Natural killer cell (primary cell): Measurements from ENCODE around the gene CTIF. TPM values are rescaled to one million over a fixed set of nuclear protein-coding genes. Genes with fewer than 3 reads are reported as not detected.

Source experiments
- ATAC-seq, 3 donors: fragments of 150-1000 bp in 2 of 3; fragments of 200-7000 bp in 1 of 3; cut with Tn5 transposase; 1 replicate in 1 of 3; 2 replicates in 2 of 3; pipeline ENCODE4 v1.10.0; 2021; ENCODE audit warnings: mild to moderate bottlenecking in 2 of 3, moderate library complexity in 2 of 3
- DNase-seq, 2 donors: peaks; one replicate each; pipeline versions ENCODE4 v3.0.0 to v3.0.0-alpha.2; 2013 to 2021; ENCODE audit warnings: mixed read lengths in 1 of 2
- H3K27ac ChIP-seq: one replicate; pipeline ENCODE4 v1.5.1; 2013; ENCODE audit warnings: mild to moderate bottlenecking, low read length
- H3K27me3 ChIP-seq: one replicate; pipeline ENCODE4 v1.6.1; 2013; ENCODE audit warnings: low read length; ENCODE audit not compliant: control insufficient read depth, insufficient read depth
- H3K36me3 ChIP-seq: one replicate; pipeline ENCODE4 v1.6.1; 2013; ENCODE audit warnings: low read length; ENCODE audit not compliant: control insufficient read depth, insufficient read depth
- H3K4me1 ChIP-seq: one replicate; pipeline ENCODE4 v1.6.1; 2013; ENCODE audit warnings: low read length; ENCODE audit not compliant: control insufficient read depth, insufficient read depth
- H3K4me3 ChIP-seq: one replicate; pipeline ENCODE4 v1.5.1; 2013; ENCODE audit warnings: low read length
- H3K9me3 ChIP-seq: one replicate; pipeline ENCODE4 v1.6.1; 2013; ENCODE audit warnings: low read length; ENCODE audit not compliant: control insufficient read depth, insufficient read depth
- H3K27ac Mint-ChIP-seq, 2 donors: one replicate each; pipeline ENCODE4 v1.8.0; 2022; ENCODE audit warnings: mild to moderate bottlenecking in 2 of 2, mixed read lengths in 2 of 2, moderate library complexity in 1 of 2
- H3K27me3 Mint-ChIP-seq, 2 donors: one replicate each; pipeline ENCODE4 v1.8.0; 2022; ENCODE audit warnings: low read depth in 2 of 2, mixed read lengths in 2 of 2
- H3K36me3 Mint-ChIP-seq: one replicate; pipeline ENCODE4 v1.8.0; 2022; ENCODE audit warnings: mixed read lengths
- H3K4me1 Mint-ChIP-seq, 2 donors: one replicate each; pipeline ENCODE4 v1.8.0; 2022; ENCODE audit warnings: mixed read lengths in 2 of 2
- H3K4me3 Mint-ChIP-seq: one replicate; pipeline ENCODE4 v1.8.0; 2022; ENCODE audit warnings: mild to moderate bottlenecking, moderate library complexity, mixed read lengths
- H3K9me3 Mint-ChIP-seq, 2 donors: one replicate each; pipeline ENCODE4 v1.8.0; 2022; ENCODE audit warnings: mixed read lengths in 2 of 2
- WGBS: methylation state at CpG from one replicate; pipeline ENCODE4 v1.1.7; 2013; ENCODE audit warnings: missing lambda C conversion rate; ENCODE audit not compliant: insufficient coverage; 5-methylcytosine and 5-hydroxymethylcytosine counted together
- intact Hi-C: fragments of 100-400 bp; cut with micrococcal nuclease; formaldehyde crosslinking; loops from one replicate; pipeline ENCODE4 v1.14.2; 2022
- total RNA-seq, 4 donors: library from RNA; stranded (reverse); fragments of 120-200 nt in 1 of 4; gene quantifications; one replicate each; pipeline versions ENCODE4 v1.2.3 to v1.2.4, GENCODE V29; 2013 to 2022
- TF ChIP-seq, protein P1 (sequence below): fragments of 200-600 bp; IDR thresholded peaks from one replicate; pipeline ENCODE4 v1.8.0; 2022; ENCODE audit warnings: antibody characterized with exemption

Gene CTIF
- total RNA-seq, 3 donors from 2014 or later (not counting 1 experiment from before 2014, with no cell fraction given) = 6.9 to 10.2 (median 8.2) TPM

DNA sequence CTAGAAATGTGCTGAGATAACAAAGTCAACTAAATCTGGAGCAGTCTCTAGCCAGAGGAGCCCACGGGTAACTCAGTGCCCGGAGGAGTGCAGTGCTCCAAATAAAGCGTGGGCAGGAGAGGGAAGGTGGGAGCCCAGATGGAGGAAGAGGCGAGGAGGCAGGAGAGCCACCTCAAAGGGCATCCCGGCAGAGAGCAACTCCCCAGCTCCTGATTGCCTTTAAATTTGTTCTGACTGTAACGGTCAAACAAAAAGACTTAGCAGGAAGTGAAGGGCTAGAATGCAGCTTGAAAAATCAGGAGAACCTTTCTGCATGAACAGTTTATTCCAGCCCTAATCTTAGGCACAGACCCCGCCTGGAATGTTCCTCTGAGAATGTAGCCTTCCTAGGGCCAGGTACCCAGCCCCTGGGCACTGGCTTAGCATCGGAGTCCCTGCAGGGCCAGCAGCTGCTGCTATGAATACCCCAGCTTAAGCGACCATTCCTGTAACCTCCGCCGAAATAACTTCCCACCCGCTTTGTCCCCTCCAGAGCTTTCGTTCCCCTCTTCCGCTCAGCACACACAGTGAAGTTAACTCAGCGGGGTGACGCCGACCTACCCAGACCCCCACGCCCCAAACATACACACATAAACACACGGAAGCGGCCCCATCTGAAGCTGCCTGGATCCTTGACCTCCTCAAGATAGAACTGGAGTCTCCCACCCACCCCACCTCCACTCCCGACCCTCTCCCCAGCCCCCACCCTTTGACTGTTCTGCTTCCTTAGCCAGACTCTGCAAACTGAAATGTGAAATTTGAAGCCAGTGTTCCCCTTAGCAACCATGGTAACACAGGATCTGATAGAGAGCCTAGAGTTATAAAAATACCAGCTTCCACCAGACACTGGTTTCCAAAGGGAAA, 288.7 kb downstream of the CTIF start:
- Mint-ChIP-seq H3K27ac (peak overlapping the region; percentile 43 to 52), H3K9me3 (no peaks in the 10 kb centered on the region), H3K4me1 (peaks cover 79 to 90% of the 10 kb centered on the region in 2 donors), H3K36me3 (peaks cover 9% of the 10 kb centered on the region), H3K27me3 (no peaks in the 10 kb centered on the region), H3K4me3 (peak overlapping the region; percentile 52)
- Histone ChIP-seq H3K9me3 (no peaks in the 10 kb centered on the region), H3K27ac (no peak overlapping the region), H3K4me3 (no peak overlapping the region), H3K27me3 (no peaks in the 10 kb centered on the region), H3K36me3 (no peaks in the 10 kb centered on the region), H3K4me1 (peaks cover 55% of the 10 kb centered on the region)
- TF ChIP-seq, protein P1, sequence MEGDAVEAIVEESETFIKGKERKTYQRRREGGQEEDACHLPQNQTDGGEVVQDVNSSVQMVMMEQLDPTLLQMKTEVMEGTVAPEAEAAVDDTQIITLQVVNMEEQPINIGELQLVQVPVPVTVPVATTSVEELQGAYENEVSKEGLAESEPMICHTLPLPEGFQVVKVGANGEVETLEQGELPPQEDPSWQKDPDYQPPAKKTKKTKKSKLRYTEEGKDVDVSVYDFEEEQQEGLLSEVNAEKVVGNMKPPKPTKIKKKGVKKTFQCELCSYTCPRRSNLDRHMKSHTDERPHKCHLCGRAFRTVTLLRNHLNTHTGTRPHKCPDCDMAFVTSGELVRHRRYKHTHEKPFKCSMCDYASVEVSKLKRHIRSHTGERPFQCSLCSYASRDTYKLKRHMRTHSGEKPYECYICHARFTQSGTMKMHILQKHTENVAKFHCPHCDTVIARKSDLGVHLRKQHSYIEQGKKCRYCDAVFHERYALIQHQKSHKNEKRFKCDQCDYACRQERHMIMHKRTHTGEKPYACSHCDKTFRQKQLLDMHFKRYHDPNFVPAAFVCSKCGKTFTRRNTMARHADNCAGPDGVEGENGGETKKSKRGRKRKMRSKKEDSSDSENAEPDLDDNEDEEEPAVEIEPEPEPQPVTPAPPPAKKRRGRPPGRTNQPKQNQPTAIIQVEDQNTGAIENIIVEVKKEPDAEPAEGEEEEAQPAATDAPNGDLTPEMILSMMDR = no peak
- intact Hi-C loops = no loop called here
- 91% methylated on average over 21 of the region's 21 CpGs for WGBS
- DNase-seq (no peak), ATAC-seq (no peak)

DNA sequence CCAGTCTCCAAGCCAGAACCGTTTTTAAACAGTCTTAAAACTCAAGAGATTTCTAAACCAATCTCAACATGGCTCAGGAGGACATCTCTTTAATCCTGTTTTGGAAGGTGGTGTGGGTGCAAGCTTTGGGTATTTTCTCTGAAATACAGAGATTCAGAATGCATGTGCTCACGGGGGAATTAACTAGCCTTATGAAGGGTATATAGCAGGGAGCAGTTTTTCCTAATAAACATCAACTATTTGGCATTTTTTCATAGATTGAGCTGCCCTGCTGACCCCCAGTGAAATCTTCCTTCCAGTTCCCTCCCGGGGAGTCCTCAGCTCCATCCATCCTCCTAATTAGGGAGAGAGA, 289.3 kb downstream of the CTIF start:
- H3K4me1 Mint-ChIP-seq = peaks cover 79 to 90% of the 10 kb centered on the region in 2 donors

DNA sequence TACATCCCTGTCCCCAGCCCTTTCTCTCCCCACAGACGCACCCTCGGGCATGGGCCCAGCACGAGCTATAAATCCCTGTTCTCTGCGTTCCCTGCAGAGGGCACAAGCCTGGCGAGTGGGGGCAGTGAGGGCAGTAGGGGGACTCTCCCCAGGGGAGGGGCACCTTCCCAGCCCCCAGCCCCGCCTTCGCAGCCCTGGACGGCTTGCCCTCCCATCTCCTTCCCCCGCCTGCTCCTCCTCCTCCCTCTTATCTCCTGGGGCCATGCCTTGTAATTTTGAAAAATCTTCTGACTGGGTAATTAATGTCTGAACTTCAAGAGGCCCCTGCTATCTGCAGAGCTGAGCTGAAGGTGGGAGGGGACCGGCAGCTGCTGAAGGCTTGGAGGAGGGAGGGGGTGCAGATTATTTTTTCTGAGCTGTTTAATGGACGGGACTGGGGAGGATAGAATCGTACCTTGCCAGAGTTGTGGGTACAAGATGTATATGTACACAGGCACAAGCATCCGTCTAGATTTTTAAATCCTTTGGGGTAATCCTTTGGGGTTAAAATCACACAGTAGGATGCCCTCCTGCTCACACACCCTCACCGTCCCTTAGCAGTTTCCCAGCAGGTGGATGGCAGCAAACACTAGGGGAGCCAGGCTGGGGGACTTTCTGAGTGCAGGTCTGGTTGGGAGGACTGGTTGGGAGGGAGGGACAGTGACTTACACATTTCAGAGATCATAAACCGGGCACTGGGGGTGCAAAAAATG, 290.0 kb downstream of the CTIF start:
- H3K27ac ChIP-seq = no peak overlapping the region
- no peak for ATAC-seq
- intact Hi-C loops = no loop called here
- H3K4me1 ChIP-seq = peaks cover 68% of the 10 kb centered on the region
- Mint-ChIP-seq H3K27ac (peak overlapping the region in 1 of 2 donors; percentile 52), H3K4me3 (no peak overlapping the region), H3K36me3 (no peaks in the 10 kb centered on the region), H3K9me3 (no peaks in the 10 kb centered on the region), H3K4me1 (peaks cover 77 to 90% of the 10 kb centered on the region in 2 donors), H3K27me3 (no peaks in the 10 kb centered on the region)
- H3K4me3 ChIP-seq = no peak overlapping the region
- DNase-seq = no peak
- no peaks in the 10 kb centered on the region for H3K9me3 ChIP-seq
- TF ChIP-seq, protein P1 = no peak
- no peaks in the 10 kb centered on the region for H3K36me3 ChIP-seq
- 88% methylated on average over 13 of the region's 15 CpGs for WGBS
- H3K27me3 ChIP-seq = no peaks in the 10 kb centered on the region

More for the DNA sequence above, 289.3 kb downstream of the CTIF start:
- Histone ChIP-seq H3K4me1 (peaks cover 61% of the 10 kb centered on the region), H3K27ac (no peak overlapping the region), H3K36me3 (no peaks in the 10 kb centered on the region), H3K9me3 (no peaks in the 10 kb centered on the region), H3K4me3 (no peak overlapping the region), H3K27me3 (no peaks in the 10 kb centered on the region)
- ATAC-seq (no peak), DNase-seq (no peak)
- intact Hi-C loops = no loop called here
- no peaks in the 10 kb centered on the region for H3K27me3 Mint-ChIP-seq
- peak overlapping the region; percentile 43 to 52 for H3K27ac Mint-ChIP-seq
- peak overlapping the region; percentile 28 for H3K4me3 Mint-ChIP-seq
- 84% methylated on average over 2 of the region's 3 CpGs for WGBS
- TF ChIP-seq, protein P1 = no peak
- H3K9me3 Mint-ChIP-seq = no peaks in the 10 kb centered on the region
- peaks cover 3% of the 10 kb centered on the region for H3K36me3 Mint-ChIP-seq
